K562 (cell line): ENCODE results near the gene NEB.

Source experiments
- CHCHD3 ChIP-seq: fragments of 250-450 bp; sonication (Bioruptor Pico); IDR thresholded peaks from 2 replicates; pipeline ENCODE4 v2.1.2; 2022; ENCODE audit warnings: mild to moderate bottlenecking
- CTCF ChIP-seq, 3 experiments: IDR thresholded peaks in 2 of 3; conservative IDR thresholded peaks in 1 of 3; 2 replicates each; pipeline ENCODE4 v1.5.1; 2011 to 2012; ENCODE audit warnings: low read length in 3 of 3, mild to moderate bottlenecking in 3 of 3, control low read depth in 2 of 3, improper control_type of control experiment in 1 of 3, inconsistent platforms in 1 of 3, low read depth in 1 of 3, mixed read lengths in 1 of 3, moderate library complexity in 1 of 3; ENCODE audit not compliant: insufficient read depth in 2 of 3
- HDAC2 ChIP-seq: fragments of 450-650 bp; IDR thresholded peaks from 2 replicates; pipeline ENCODE4 v1.6.1; 2016; ENCODE audit warnings: mild to moderate bottlenecking
- SIN3B ChIP-seq: fragments of 450-650 bp; IDR thresholded peaks from 2 replicates; pipeline ENCODE4 v1.6.1; 2017; ENCODE audit warnings: low read depth, mild to moderate bottlenecking, moderate library complexity
- TARDBP ChIP-seq: fragments of 450-650 bp; IDR thresholded peaks from 2 replicates; pipeline ENCODE4 v1.6.1; 2016
- ZNF395 ChIP-seq: fragments of 200-800 bp; sonication (Bioruptor generic); IDR thresholded peaks from 2 replicates; pipeline ENCODE4 v1.6.1; 2017; ENCODE audit warnings: missing genetic modification characterization, missing compliant biosample characterization

DNA sequence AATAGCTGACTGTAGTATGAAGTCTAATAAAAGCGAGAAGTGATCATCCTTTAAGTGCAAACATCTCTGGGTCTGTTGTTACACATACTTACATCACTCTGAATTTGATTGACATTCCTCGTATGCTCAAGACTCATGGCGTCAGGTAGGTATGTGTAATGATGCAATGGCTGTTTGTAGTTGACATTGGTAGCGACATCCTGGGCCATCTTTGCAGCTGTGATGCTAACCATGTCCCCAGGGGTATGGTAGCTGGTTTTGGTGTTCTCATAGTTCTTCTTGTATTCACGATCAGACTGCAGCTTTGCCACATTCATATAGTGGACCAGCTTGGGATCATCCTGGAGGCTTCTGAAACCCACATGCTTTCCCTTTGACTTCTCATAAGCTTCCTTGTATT, 62.0 kb downstream of the NEB start:
- TF ChIP-seq CHCHD3 (no peak), CTCF (IDR thresholded peaks at IDR 0.05 in 2 of 3, conservative IDR thresholded peaks at IDR 0.05 in 1 of 3; ENCODE audit: insufficient read depth in 2 of 3, low read depth in 1 of 3, low read length in 3 of 3) (no peak), TARDBP (no peak), SIN3B (no peak), ZNF395 (no peak; the same call in 1 of the 2 replicates), HDAC2 (no peak)
